Measurements from ENCODE around the gene SPATA32. TPM values are rescaled to one million over a fixed set of nuclear protein-coding genes. Genes with fewer than 3 reads are reported as not detected.

SPATA32 gene
- total RNA-seq, 5 donors from 2014 or later (not counting 1 experiment from before 2014, with no cell fraction given): 0.37 to 0.55 (median 0.42) TPM; not detected in 1

GRCh38 chr17:45263477-45263860 is 1.6 kb upstream of the SPATA32 start:
- H3K27me3 ChIP-seq (replicated peaks in 1 of 2; ENCODE audit: control insufficient read depth in 2 of 2, extremely low read depth in 1 of 2, insufficient read depth in 2 of 2, low read length in 1 of 2): no peaks in the 10 kb centered on the region
- Mint-ChIP-seq H3K36me3 (peaks cover 17% of the 10 kb centered on the region), H3K9me3 (no peaks in the 10 kb centered on the region), H3K27me3 (no peaks in the 10 kb centered on the region), H3K4me3 (peak overlapping the region in 1 of 3 donors; percentile 80), H3K4me1 (peaks cover 23 to 29% (median 26%) of the 10 kb centered on the region in 3 donors), H3K27ac (peak overlapping the region; percentile 84 to 85)
- DNase-seq: no peak
- peaks cover 4 to 29% of the 10 kb centered on the region in 2 experiments for H3K4me1 ChIP-seq (ENCODE audit: control insufficient read depth in 1 of 2, extremely low read depth in 1 of 2, insufficient read depth in 2 of 2, low read length in 2 of 2)
- H3K4me3 ChIP-seq (ENCODE audit: control insufficient read depth in 1 of 2, extremely low read depth in 1 of 2, low read length in 1 of 2): no peak overlapping the region
- POLR2A ChIA-PET: no interaction called here
- peaks cover 27 to 54% of the 10 kb centered on the region in 2 donors for H3K36me3 ChIP-seq (ENCODE audit: control insufficient read depth in 2 of 2, extremely low read depth in 1 of 2, insufficient read depth in 1 of 2, low read length in 1 of 2)
- ATAC-seq (replicated peaks in 1 of 4): no peak
- H3K27ac ChIP-seq (ENCODE audit: low read length): no peak overlapping the region
- 80% methylated on average over 1 of the region's 7 CpGs for WGBS (ENCODE audit: insufficient coverage)
- CTCF ChIA-PET: interaction anchor here (0.9 to 1.4 kb wide), 3 partner anchors 28 to 128 kb away, joined by 3 to 4 read pairs (median 3); partner anchors contain the start of gene ACBD4 (in 1 of the 2)
- no peaks in the 10 kb centered on the region for H3K9me3 ChIP-seq

GRCh38 chr17:45262516-45263476 is 902 bp upstream of the SPATA32 start:
- no peaks in the 10 kb centered on the region for H3K9me3 Mint-ChIP-seq
- no peaks in the 10 kb centered on the region for H3K27me3 Mint-ChIP-seq
- peak overlapping the region; percentile 80 to 82 (median 82) for H3K4me3 Mint-ChIP-seq
- WGBS (ENCODE audit: insufficient coverage): 64% methylated on average over 10 of the region's 18 CpGs
- CTCF ChIA-PET: interaction anchor here (0.9 to 1.4 kb wide), 3 partner anchors 28 to 127 kb away, joined by 3 to 4 read pairs (median 3); partner anchors contain the start of gene ACBD4 (in 1 of the 2)
- Histone ChIP-seq H3K4me1 (ENCODE audit: control insufficient read depth in 1 of 2, extremely low read depth in 1 of 2, insufficient read depth in 2 of 2, low read length in 2 of 2) (peaks cover 4 to 29% of the 10 kb centered on the region in 2 experiments), H3K27me3 (replicated peaks in 1 of 2; ENCODE audit: control insufficient read depth in 2 of 2, extremely low read depth in 1 of 2, insufficient read depth in 2 of 2, low read length in 1 of 2) (no peaks in the 10 kb centered on the region), H3K9me3 (no peaks in the 10 kb centered on the region), H3K27ac (ENCODE audit: low read length) (peak overlapping the region; percentile 74), H3K4me3 (ENCODE audit: control insufficient read depth in 1 of 2, extremely low read depth in 1 of 2, low read length in 1 of 2) (peak overlapping the region in 1 of 2 donors; percentile 90), H3K36me3 (ENCODE audit: control insufficient read depth in 2 of 2, extremely low read depth in 1 of 2, insufficient read depth in 1 of 2, low read length in 1 of 2) (peaks cover 25 to 47% of the 10 kb centered on the region in 2 donors)
- peak in 3 of 4 experiments; percentile 7 to 24 (median 11) for ATAC-seq (replicated peaks in 1 of 4)
- H3K4me1 Mint-ChIP-seq: peaks cover 26 to 30% (median 30%) of the 10 kb centered on the region in 3 donors
- H3K36me3 Mint-ChIP-seq: peaks cover 13% of the 10 kb centered on the region
- no peak for DNase-seq
- POLR2A ChIA-PET: interaction anchor here in 1 of 2 donors (0.5 kb wide), 1 partner anchor 105 kb away, joined by 3 read pairs; no protein-coding TSS in a partner anchor
- peak overlapping the region; percentile 84 to 93 for H3K27ac Mint-ChIP-seq

- no peaks in the 10 kb centered on the region for H3K27me3 Mint-ChIP-seq
- peaks cover 41 to 50% (median 48%) of the 10 kb centered on the region in 3 donors for H3K4me1 Mint-ChIP-seq
- ChIA-PET CTCF (interaction anchor here in 1 of 2 donors (1.4 kb wide), 1 partner anchor 17 kb away, joined by 3 read pairs; no protein-coding TSS in a partner anchor), POLR2A (interaction anchor here in 1 of 2 donors (1.8 kb wide), 1 partner anchor 11 kb away, joined by 5 read pairs; no protein-coding TSS in a partner anchor)
- H3K27ac Mint-ChIP-seq: peak overlapping the region; percentile 53 to 70
- H3K4me1 ChIP-seq (ENCODE audit: control insufficient read depth in 1 of 2, extremely low read depth in 1 of 2, insufficient read depth in 2 of 2, low read length in 2 of 2): peaks cover 6 to 49% of the 10 kb centered on the region in 2 experiments
- H3K4me3 Mint-ChIP-seq: peak overlapping the region in 1 of 3 donors; percentile 82
- DNase-seq (no peak), ATAC-seq (replicated peaks in 1 of 4) (no peak)
- 98% methylated on average over 7 of the region's 7 CpGs for WGBS (ENCODE audit: insufficient coverage)
- H3K4me3 ChIP-seq (ENCODE audit: control insufficient read depth in 1 of 2, extremely low read depth in 1 of 2, low read length in 1 of 2): no peak overlapping the region
- H3K9me3 Mint-ChIP-seq: no peaks in the 10 kb centered on the region
- peaks cover 16 to 23% of the 10 kb centered on the region in 2 donors for H3K36me3 ChIP-seq (ENCODE audit: control insufficient read depth in 2 of 2, extremely low read depth in 1 of 2, insufficient read depth in 1 of 2, low read length in 1 of 2)
- no peak overlapping the region for H3K27ac ChIP-seq (ENCODE audit: low read length)
- H3K9me3 ChIP-seq: no peaks in the 10 kb centered on the region
- peaks cover 7% of the 10 kb centered on the region for H3K36me3 Mint-ChIP-seq
- no peaks in the 10 kb centered on the region for H3K27me3 ChIP-seq (replicated peaks in 1 of 2; ENCODE audit: control insufficient read depth in 2 of 2, extremely low read depth in 1 of 2, insufficient read depth in 2 of 2, low read length in 1 of 2)
Observed at GRCh38 chr17:45260204-45260783, 1.6 kb downstream of the SPATA32 start.

GRCh38 chr17:45258981-45259380 is 2.9 kb downstream of the SPATA32 start:
- ChIA-PET CTCF (interaction anchor here (0.6 to 1.5 kb wide), 7 partner anchors 10 to 222 kb away, joined by 3 to 10 read pairs (median 3); partner anchors contain the start of gene HEXIM1 (in 1 of the 2)), POLR2A (interaction anchor here (0.7 to 1.8 kb wide), 3 partner anchors 10 to 154 kb away, joined by 3 to 5 read pairs (median 3); no protein-coding TSS in a partner anchor)
- WGBS (ENCODE audit: insufficient coverage): 72% methylated on average over 3 of the region's 5 CpGs
- H3K4me3 ChIP-seq (ENCODE audit: control insufficient read depth in 1 of 2, extremely low read depth in 1 of 2, low read length in 1 of 2): no peak overlapping the region
- Mint-ChIP-seq H3K27me3 (no peaks in the 10 kb centered on the region), H3K36me3 (peaks cover 6% of the 10 kb centered on the region), H3K9me3 (no peaks in the 10 kb centered on the region), H3K27ac (peak overlapping the region in 1 of 2 donors; percentile 1), H3K4me1 (peaks cover 49 to 60% (median 53%) of the 10 kb centered on the region in 3 donors), H3K4me3 (no peak overlapping the region)
- H3K9me3 ChIP-seq: no peaks in the 10 kb centered on the region
- no peak for DNase-seq
- H3K4me1 ChIP-seq (ENCODE audit: control insufficient read depth in 1 of 2, extremely low read depth in 1 of 2, insufficient read depth in 2 of 2, low read length in 2 of 2): peaks cover 6 to 62% of the 10 kb centered on the region in 2 experiments
- H3K36me3 ChIP-seq (ENCODE audit: control insufficient read depth in 2 of 2, extremely low read depth in 1 of 2, insufficient read depth in 1 of 2, low read length in 1 of 2): peaks cover 10 to 11% of the 10 kb centered on the region in 2 donors
- ATAC-seq (replicated peaks in 1 of 4): no peak
- H3K27ac ChIP-seq (ENCODE audit: low read length): no peak overlapping the region
- no peaks in the 10 kb centered on the region for H3K27me3 ChIP-seq (replicated peaks in 1 of 2; ENCODE audit: control insufficient read depth in 2 of 2, extremely low read depth in 1 of 2, insufficient read depth in 2 of 2, low read length in 1 of 2)

- ATAC-seq (replicated peaks in 1 of 4) (no peak), DNase-seq (no peak)
- no peaks in the 10 kb centered on the region for H3K9me3 Mint-ChIP-seq
- WGBS (ENCODE audit: insufficient coverage): 92% methylated on average over 15 of the region's 16 CpGs
- Histone ChIP-seq H3K36me3 (ENCODE audit: control insufficient read depth in 2 of 2, extremely low read depth in 1 of 2, insufficient read depth in 1 of 2, low read length in 1 of 2) (peaks cover 0 to 7% of the 10 kb centered on the region in 2 donors), H3K27me3 (replicated peaks in 1 of 2; ENCODE audit: control insufficient read depth in 2 of 2, extremely low read depth in 1 of 2, insufficient read depth in 2 of 2, low read length in 1 of 2) (no peaks in the 10 kb centered on the region), H3K27ac (ENCODE audit: low read length) (no peak overlapping the region), H3K4me3 (ENCODE audit: control insufficient read depth in 1 of 2, extremely low read depth in 1 of 2, low read length in 1 of 2) (no peak overlapping the region), H3K9me3 (no peaks in the 10 kb centered on the region), H3K4me1 (ENCODE audit: control insufficient read depth in 1 of 2, extremely low read depth in 1 of 2, insufficient read depth in 2 of 2, low read length in 2 of 2) (peaks cover 2 to 66% of the 10 kb centered on the region in 2 experiments)
- no peaks in the 10 kb centered on the region for H3K27me3 Mint-ChIP-seq
- CTCF ChIA-PET: interaction anchor here in 1 of 2 donors (0.5 to 1.4 kb wide), 3 partner anchors 9 to 19 kb away, joined by 3 to 4 read pairs (median 3); no protein-coding TSS in a partner anchor
- POLR2A ChIA-PET: interaction anchor here in 1 of 2 donors (0.6 kb wide), 1 partner anchor 8 kb away, joined by 3 read pairs; no protein-coding TSS in a partner anchor
- peak overlapping the region; percentile 1 to 63 for H3K27ac Mint-ChIP-seq
- H3K4me3 Mint-ChIP-seq: peak overlapping the region in 1 of 3 donors; percentile 22
- H3K36me3 Mint-ChIP-seq: peaks cover 9% of the 10 kb centered on the region
- peaks cover 56 to 67% (median 62%) of the 10 kb centered on the region in 3 donors for H3K4me1 Mint-ChIP-seq
Observed at GRCh38 chr17:45257115-45257514, 4.8 kb downstream of the SPATA32 start.

Data from T-cell (primary cell).